IMR-90 (cell line): ENCODE results near the gene HEATR1.
"Not testable (repeated sequence)": the region's sequence is repeated elsewhere in the genome, so short reads cannot be mapped to it uniquely, and the experiment has no call there.

Experiments used
- CEBPB ChIP-seq: IDR thresholded peaks from 2 replicates; pipeline ENCODE4 v1.6.1; 2012; ENCODE audit warnings: low read depth, low read length, improper control_type of control experiment
- CHD1 ChIP-seq: IDR thresholded peaks from 2 replicates; pipeline ENCODE4 v1.6.1; 2012; ENCODE audit warnings: low read depth, low read length, improper control_type of control experiment
- MAFK ChIP-seq: IDR thresholded peaks from 2 replicates; pipeline ENCODE4 v1.6.1; 2012; ENCODE audit warnings: low read depth, low read length, improper control_type of control experiment
- POLR2A ChIP-seq: IDR thresholded peaks from 2 replicates; pipeline ENCODE4 v1.6.1; 2012; ENCODE audit warnings: mild to moderate bottlenecking, low read depth, low read length
- RAD21 ChIP-seq: IDR thresholded peaks from 2 replicates; pipeline ENCODE4 v1.6.1; 2012; ENCODE audit warnings: low read length, improper control_type of control experiment
- RCOR1 ChIP-seq: IDR thresholded peaks from 2 replicates; pipeline ENCODE4 v1.6.1; 2012; ENCODE audit warnings: mild to moderate bottlenecking, low read length, improper control_type of control experiment; ENCODE audit not compliant: insufficient replicate concordance
- RFX5 ChIP-seq: IDR thresholded peaks from 2 replicates; pipeline ENCODE4 v1.8.0; 2012; ENCODE audit warnings: low read depth, mild to moderate bottlenecking, low read length, moderate library complexity
- SMC3 ChIP-seq: fragments of 150-350 bp; IDR thresholded peaks from 2 replicates; pipeline ENCODE4 v1.6.1; 2016; ENCODE audit warnings: low read depth, mild to moderate bottlenecking, antibody characterized with exemption, low read length, moderate library complexity
- TF ChIP-seq, protein P1 (sequence below): conservative IDR thresholded peaks from 2 replicates; pipeline ENCODE4 v1.5.1; 2012; ENCODE audit warnings: mild to moderate bottlenecking, low read depth, low read length, improper control_type of control experiment

- TF ChIP-seq, protein P1, sequence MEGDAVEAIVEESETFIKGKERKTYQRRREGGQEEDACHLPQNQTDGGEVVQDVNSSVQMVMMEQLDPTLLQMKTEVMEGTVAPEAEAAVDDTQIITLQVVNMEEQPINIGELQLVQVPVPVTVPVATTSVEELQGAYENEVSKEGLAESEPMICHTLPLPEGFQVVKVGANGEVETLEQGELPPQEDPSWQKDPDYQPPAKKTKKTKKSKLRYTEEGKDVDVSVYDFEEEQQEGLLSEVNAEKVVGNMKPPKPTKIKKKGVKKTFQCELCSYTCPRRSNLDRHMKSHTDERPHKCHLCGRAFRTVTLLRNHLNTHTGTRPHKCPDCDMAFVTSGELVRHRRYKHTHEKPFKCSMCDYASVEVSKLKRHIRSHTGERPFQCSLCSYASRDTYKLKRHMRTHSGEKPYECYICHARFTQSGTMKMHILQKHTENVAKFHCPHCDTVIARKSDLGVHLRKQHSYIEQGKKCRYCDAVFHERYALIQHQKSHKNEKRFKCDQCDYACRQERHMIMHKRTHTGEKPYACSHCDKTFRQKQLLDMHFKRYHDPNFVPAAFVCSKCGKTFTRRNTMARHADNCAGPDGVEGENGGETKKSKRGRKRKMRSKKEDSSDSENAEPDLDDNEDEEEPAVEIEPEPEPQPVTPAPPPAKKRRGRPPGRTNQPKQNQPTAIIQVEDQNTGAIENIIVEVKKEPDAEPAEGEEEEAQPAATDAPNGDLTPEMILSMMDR: not testable (repeated sequence)
- not testable (repeated sequence) for TF ChIP-seq POLR2A, MAFK, SMC3, CEBPB, CHD1, RAD21, RFX5, RCOR1
Observed at GRCh38 chr1:236580404-236580803, 23.9 kb downstream of the HEATR1 start.
